Stimulated activated CD8-positive, alpha-beta memory T cell treated with anti-CD3 and anti-CD28 coated beads, Interleukin-7, amount 100 ng/mL, for 1 hour (primary cell): ENCODE results near the gene CNOT6.

ENCODE experiments used
- DNase-seq, 2 donors: peaks; one replicate each; pipeline ENCODE4 v3.0.0-alpha.2; 2020; ENCODE audit warnings: low read depth in 2 of 2

CNOT6 gene

GRCh38 chr5:180620014-180620413 is 125.8 kb downstream of the CNOT6 start:
- DNase-seq, result no peak

DNA sequence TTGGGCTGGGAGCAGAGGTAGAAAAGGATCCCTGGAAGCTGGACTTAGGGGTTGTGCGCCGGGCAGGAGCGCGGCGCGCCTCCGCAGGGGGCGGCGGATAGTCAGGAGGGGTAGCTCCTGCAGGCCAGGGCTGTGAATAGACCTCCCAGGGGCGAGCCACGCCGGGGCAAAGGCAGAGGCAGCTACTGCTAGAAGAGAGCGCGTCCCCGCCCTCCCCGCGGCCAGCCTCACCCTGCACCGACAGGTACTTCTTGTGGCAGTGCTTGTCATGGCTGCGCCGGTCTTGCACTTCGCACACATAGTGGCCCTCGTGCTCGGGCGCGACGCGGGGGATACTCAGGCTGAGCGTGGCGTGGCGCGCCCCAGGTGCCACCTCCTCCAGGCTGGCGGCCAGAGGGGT is 127.1 kb downstream of the CNOT6 start:
- DNase-seq, result no peak

- DNase-seq, result no peak
These were observed 128.7 kb downstream of the CNOT6 start for GRCh38 chr5:180622910-180623309.

- DNase-seq, result no peak
These were observed 129.2 kb downstream of the CNOT6 start for GRCh38 chr5:180623411-180623834.

DNA sequence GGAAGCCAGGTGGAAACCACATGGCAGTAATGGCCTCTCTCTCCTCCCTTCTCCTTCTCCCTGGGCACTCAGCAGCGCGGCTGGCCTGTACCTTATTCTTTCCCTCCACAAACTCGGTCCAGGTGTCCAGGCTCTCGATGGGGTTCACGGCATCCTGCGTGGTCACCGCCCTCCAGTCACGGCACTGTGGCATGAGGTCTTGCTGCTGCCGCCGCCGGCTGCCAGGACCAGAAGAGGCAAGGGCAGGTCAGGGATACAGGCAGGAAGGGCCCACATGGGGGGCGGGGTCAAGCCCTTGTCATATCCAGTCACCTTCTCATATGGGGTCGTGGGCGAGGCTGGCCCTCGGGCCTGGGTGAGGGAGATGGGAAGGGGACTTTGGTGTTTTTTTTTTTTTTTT is 129.7 kb downstream of the CNOT6 start:
- DNase-seq, result no peak

DNA sequence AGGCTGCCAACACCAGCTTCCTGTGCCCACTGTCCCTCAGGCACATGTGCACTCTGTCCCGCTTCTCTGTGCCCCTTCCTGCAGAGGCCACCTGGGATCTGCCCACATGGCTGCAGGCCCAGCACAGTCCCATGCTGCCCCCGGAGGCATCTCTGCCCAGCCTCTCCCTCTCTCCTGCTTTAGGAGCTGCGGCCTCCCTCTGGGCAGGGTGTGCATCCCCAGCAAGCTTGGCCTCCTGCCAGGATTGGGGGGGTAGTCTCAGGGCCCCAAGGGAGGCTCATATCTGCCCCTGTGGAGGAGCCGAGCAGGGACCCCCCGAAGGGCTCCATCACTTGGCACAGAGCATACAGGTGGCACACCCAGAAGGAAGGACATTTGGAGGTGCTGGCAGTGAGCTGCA is 130.4 kb downstream of the CNOT6 start:
- DNase-seq, result no peak

- no peak for DNase-seq
These were observed 131.1 kb downstream of the CNOT6 start for GRCh38 chr5:180625125-180625790.

DNA sequence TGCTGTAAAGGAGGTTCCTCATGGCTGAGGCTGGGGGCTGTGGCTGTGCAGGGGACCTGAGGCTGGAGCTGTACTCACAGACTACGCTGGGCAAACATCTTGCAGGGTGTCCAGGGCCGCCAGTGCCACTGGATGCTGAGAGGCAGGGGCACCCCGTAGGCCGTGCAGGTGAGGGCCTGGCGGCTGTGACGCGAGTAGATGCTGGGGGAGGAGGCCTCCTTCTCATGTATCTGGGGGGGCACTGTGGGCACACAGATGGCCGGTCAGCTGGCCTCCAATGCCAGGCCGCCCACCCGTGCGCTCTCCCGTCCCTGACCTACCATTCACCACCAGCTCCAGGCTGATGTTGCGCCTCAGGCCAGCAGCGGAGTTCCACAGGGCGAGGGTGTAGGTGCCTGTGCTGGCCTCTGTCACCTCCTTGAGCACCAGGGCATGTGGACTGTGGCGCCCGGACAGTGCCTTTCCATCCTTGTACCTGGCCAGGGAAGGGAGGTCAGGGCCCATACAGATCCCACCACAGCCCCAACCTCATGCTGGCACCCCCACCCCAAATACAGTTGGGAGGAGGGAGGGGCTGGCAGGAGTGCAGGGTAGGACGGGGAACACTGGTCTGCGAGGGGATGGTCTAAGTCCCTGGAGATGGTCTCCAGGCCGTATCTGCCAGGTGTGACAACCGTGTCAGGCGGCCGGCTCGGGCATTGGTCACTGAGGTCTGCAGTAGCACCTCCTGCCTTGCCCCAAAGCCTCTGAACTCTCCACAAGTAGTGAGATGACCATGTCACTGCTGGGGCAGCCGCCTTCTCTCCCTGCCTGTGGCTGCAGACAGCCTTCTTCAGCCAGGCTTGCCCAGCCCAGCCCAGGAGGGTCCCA is 131.8 kb downstream of the CNOT6 start:
- no peak for DNase-seq

GRCh38 chr5:180626661-180627385 is 132.6 kb downstream of the CNOT6 start:
- no peak for DNase-seq

- no peak for DNase-seq
These were observed 133.4 kb downstream of the CNOT6 start for GRCh38 chr5:180627386-180628120.
